Inflammatory macrophage (primary cell): ENCODE measurements around the gene SLC16A11.
"Not testable (repeated sequence)": the region's sequence is repeated elsewhere in the genome, so short reads cannot be mapped to it uniquely, and the experiment has no call there.

Source experiments
- DNase-seq, 2 donors: peaks; one replicate each; pipeline ENCODE4 v3.0.0-alpha.2; 2020 to 2022

SLC16A11 gene

DNA sequence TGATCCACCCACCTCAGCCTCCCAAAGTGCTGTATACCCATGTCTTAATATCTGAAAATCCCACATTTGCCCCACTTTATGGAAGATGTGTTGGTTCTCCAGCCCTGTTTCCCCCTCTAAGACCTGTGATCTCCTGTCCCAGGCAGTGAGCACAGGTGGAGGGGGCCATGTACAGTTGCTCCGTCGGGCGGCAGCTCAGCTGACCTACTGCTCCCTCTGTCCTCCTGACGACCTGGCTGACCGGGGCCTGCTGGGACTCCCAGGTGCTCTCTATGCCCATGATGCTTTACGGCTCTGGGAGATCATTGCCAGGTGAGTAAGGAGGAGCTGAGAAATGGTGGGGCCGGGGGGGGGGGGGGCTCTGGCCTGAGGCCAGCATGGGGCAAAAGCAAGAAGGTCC, 38.2 kb downstream of the SLC16A11 start:
- no peak for DNase-seq

DNA sequence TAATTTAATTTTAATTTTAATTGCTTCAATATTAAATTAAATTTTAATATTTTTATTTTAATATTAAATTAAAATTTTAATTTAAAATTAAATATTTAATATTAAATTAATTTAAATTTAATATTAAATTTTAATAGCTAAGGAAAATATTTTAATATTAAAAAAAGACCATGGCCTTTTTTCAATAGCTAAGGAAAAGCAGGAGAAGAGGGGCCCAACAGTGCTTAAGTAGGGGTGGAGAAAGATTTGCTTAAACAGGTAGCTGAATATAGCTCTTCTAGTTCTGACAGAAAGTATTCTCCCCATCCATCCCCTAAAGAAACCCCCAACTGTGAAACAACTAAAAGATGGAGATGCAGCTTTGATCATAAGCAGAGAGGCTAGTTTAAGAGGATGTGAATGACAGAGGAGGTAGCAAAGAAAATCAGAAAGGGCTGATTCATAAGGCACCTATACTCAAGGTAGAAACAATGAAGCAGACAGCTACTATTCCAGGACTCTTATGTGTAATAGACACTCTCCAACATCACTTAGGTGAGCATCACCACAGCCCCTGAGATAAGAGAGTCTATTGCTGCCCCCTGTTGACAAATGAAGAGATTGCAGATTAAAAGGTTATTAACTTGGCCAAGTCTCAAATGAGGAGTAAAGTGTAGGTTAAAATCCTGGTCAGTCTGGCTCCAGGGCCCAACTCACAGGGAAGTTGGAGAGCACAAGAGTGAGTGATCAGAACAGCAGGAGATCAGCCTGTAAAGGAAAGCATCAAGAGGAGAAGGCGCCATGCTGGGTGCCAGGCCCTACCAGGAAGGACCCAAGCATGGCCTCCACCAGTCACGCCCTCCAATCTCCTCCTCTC, 39.3 kb downstream of the SLC16A11 start:
- peak; percentile 64 to 81 for DNase-seq

DNA sequence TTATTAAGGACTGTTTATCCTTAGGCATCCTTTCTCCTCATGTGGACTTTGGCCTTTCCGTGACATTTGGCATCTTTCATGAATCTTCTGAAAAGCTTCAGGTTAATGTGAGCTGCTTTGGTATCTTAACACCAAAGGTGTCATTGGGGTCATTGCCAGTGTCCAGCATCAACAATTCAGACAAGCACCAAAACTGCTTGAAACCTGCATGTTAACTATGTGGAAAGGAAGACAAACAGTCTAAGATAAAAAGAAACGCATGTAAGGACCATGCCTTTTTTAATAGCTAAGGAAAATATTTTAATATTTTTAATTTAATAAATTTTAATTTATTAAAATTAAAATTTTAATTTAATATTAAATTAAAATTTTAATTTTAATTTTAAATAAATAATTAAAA, 40.1 kb downstream of the SLC16A11 start:
- no peak for DNase-seq

DNA sequence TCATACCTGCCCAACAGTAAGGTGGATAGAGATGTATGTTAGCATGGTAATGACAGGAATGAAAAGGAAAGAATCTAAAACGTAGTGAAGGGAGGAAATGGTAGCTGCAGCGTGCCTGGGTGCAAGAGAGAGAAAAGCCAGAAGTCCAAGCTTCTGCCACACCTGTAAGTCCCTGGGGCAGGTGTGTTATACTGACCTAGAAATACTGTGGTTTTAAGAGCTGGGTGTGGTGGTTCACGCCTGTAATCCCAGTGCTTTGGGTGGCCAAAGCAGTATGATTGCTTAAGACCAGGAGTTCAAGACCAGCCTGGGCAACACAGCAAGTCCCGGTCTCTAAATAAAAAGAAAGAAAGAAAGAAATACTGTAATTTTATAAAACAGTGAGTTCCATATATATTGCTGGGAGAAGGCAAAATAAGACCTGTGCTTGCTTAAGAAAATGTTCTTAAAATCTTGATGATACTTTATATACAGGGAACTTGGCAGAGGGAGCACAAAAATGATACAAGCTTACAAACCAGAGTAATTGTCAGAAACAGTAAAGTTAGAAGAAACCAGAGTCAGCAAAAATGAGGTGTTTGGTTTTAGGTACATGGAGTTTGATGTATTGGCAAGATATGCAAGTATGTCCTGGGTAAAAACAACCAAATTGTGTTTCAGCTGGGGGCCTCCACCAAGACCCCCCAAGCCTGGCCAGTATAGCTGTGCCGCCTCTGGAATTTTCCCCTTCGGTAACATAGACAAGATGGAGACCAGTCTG, 41.4 kb downstream of the SLC16A11 start:
- no peak for DNase-seq

DNA sequence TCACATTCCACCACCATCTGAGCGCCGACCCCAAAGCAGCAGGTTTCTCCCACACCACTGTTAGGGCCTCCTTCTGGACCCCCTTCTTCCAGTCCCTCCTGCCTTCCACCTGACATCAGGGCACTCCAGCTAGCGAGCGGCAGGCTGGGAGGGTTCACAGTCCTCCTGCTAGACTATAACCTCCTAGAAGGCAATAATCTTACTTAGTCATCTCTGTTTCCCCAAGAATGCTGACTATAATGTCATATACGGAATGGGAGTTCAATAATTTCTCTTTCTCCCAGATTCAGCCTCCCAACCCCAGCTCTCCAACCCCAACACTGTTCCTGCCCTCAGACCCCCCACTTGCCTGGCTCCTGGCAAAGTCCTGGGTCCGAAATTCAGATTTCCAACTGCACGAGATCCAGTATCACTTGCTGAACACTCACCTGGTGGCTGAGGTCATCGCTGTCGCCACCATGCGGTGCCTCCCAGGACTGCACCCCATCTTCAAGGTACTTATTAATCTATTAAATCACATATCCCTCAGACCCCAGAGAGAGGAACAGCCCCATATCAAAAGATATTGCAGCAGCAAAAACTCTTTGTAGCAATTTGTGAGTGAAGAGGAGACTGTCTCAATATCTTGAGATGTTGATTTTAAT, 42.5 kb downstream of the SLC16A11 start:
- DNase-seq: no peak

DNA sequence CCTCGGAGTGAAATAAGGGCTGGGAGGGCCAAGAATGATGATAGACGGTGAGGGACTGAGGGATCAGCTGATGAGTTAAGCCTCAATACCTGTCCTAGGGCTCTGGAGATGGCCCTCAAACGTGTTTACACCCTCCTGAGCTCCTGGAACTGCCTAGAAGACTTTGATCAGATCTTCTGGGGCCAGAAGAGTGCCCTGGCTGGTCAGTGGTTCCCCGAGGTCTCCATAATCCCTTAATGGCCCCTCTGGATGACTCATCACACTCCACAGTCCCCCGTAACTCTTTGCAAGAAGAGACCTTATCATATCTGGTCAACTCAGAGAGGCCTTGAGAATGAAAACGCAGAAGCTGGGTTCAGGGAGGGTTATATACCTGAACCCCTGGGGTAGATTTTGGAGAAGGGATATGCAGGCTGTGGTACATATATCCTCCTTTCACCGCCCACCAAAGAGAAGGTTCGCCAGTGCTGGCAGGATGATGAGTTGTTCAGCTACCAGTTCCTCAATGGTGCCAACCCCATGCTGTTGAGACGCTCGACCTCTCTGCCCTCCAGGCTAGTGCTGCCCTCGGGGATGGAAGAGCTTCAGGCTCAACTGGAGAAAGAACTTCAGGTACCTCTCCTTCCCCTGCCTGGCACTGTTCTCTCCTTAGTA, 44.9 kb downstream of the SLC16A11 start:
- DNase-seq: no peak

DNA sequence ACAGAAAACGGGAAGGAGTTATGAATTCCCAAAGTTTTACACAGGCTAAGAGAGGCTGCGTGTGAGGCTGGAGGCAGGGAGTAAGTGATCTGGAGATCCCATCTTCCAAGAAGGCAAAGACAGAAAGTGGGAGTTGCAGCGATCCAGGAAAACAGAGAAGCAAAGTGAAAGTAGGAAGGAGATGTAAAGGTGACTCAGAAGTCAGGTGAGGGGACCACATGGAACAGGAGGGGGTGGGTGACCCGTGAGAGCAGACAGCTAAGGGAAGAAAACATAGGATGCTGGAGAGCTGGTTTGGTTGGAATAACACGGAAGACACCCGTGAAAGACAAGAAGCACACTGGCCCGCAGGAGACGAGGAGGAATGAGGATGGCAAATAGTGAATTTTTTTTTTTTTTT, 46.7 kb downstream of the SLC16A11 start:
- no peak for DNase-seq

DNA sequence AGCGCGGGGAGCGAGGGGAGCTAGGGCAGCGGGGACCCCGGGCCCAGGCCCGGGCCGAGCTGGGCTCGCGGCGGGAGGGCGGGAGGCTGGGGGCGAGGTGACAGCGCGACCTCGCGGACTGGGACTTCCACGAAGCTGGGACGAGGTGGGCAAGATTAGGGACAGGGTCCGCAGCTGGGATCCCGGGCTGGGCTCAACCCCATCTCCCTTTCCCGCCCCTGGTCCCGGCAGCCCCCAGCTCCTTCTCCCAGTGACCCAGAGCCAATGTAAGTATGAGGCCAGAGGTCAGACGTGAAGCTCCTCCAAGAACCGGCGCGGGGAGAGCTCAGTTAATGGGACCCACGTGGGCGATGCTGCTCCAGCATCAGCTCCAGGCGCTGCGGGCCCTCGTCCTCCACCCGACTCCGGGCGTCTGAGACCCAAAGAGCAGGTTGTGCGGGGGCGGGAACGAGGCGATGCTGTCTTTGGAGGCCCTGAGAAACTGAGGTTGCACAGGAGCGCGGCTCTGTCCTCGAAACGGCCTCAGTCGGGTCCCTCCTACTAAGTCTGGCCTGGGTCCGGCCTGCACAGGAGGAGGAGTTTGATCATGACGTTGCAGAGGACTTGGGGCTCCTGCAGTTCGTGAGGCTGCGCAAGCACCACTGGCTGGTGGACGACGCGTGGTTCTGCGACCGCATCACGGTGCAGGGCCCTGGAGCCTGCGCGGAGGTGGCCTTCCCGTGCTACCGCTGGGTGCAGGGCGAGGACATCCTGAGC, 47.5 kb downstream of the SLC16A11 start:
- DNase-seq: no peak

DNA sequence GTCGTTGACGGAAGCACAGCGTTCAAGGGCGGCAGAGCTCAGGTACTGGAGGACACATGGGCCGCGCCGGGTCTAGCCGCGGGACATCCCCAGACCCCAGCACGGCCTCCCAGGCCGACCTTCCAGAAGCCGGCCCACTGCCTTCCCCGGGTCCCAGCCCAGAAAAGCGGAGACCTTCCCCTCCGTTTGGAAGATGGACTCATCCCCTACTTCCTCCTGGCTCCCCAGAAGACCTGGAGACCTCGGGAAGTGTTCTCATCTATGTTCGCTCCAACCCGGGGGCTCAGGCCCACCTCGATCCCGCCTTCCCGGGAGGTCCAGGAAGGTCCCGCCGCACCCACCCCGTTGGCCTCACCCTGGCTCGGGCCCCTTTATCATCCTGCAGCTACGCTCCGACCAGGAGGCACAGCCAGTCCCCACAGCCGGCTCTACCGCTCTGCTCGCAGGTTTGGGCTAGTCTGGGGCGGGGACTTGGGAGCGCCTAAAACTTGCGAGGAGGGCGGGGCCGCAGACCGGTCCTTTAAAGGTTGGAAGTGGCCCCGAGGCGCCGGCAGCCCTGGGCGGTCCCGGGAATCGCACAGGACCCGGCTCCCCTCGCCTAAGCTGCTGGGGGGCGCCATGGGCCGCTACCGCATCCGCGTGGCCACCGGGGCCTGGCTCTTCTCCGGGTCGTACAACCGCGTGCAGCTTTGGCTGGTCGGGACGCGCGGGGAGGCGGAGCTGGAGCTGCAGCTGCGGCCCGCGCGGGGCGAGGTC, 48.2 kb downstream of the SLC16A11 start, which contains the start of gene ALOX12:
Gene ALOX12 (plus strand): TSS at position 550 of the 756 bp plus-strand sequence. CDS start 69 bp downstream, at position 619.
- no peak for DNase-seq

DNA sequence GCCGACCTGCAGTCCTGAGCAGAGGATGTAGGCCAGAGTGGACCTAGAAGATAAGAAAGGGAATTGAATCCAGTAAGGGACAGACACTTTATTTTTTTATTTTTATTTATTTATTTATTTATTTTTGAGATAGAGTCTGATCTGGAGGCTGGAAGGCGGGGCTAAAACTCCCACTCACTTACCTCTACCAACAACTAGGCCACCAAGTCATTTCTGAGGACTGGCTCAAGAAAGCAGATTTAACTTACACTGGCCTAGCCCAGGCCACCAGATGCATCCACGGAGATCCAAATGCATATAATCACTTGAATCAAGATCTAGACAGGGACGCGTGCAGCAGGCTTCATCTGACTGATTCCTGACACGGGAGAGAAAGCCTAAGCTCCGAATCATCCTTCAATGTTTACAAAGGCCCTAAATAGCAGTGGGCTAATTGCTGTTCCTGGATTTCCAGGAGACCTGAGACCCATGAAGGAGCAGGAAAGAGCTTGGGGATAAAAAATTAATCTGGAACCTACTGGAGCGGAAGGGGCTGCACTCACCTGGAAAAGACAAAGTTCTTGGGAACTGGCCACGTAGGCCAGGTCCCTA, 49.1 kb downstream of the SLC16A11 start:
- DNase-seq: no peak

DNA sequence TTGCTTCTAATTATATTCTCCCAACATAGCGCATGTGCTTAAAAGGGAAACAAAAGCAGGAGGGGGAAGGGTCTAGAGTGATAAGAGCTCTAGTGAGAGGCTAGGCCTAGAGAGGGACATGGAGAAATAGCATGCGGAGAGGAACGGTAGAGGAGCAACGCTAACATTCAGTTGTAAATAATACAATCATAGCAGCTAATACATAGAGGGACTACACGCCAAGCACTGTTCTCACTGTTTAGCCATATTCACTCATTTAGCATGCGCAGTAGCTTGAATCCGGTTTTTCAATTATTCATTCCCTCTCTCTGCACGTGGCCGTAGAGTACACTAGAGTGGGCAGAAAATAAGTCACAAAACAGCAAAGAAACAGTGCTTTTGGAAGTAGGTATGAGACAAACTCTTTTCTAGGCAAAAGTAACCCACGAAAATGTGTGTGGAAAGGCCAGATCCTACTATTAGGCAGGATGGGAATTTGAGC, 49.7 kb downstream of the SLC16A11 start:
- DNase-seq: no peak

DNA sequence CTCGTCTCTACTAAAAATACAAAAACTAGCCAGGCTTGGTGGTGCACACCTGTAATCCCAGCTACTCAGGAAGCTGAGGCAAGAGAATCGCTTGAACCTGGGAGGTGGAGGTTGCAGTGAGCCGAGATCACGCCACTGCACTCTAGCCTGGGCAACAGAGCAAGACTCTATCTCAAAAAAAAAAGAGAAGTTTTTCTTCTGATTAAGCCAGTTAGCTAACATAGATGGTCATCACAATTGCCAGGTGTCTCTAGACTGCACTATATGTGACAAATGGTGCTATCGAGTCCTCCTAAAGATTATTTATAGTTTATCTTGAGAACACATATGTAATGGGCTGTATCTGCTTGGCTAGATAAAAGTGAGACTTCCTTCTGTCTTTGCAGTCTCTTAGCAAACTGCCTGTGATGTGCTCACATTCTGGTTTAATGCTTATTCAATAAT, 50.3 kb downstream of the SLC16A11 start:
- not testable (repeated sequence) for DNase-seq
